Astrocyte of the cerebellum (primary cell): ENCODE results near the gene FPGS.
"Not testable (repeated sequence)": the region's sequence is repeated elsewhere in the genome, so short reads cannot be mapped to it uniquely, and the experiment has no call there.

ENCODE experiments used
- DNase-seq: peaks from one replicate; pipeline ENCODE4 v3.0.0-alpha.2; 2011; ENCODE audit warnings: low read depth
- H3K4me3 ChIP-seq: 2 replicates; pipeline ENCODE4 v1.5.1; 2011; ENCODE audit warnings: mild to moderate bottlenecking, low read depth, low read length, moderate library complexity
- in situ Hi-C: cut with HindIII; loops from 2 replicates; pipeline ENCODE4 v1.10.0; 2017; ENCODE audit warnings: low sequenced_read_pairs
- TF ChIP-seq, protein P1 (sequence below): IDR thresholded peaks from 2 replicates; pipeline ENCODE4 v1.5.1; 2012; ENCODE audit warnings: low read length, low read depth, moderate library complexity, mild to moderate bottlenecking; ENCODE audit errors: missing control alignments

The FPGS gene

DNA sequence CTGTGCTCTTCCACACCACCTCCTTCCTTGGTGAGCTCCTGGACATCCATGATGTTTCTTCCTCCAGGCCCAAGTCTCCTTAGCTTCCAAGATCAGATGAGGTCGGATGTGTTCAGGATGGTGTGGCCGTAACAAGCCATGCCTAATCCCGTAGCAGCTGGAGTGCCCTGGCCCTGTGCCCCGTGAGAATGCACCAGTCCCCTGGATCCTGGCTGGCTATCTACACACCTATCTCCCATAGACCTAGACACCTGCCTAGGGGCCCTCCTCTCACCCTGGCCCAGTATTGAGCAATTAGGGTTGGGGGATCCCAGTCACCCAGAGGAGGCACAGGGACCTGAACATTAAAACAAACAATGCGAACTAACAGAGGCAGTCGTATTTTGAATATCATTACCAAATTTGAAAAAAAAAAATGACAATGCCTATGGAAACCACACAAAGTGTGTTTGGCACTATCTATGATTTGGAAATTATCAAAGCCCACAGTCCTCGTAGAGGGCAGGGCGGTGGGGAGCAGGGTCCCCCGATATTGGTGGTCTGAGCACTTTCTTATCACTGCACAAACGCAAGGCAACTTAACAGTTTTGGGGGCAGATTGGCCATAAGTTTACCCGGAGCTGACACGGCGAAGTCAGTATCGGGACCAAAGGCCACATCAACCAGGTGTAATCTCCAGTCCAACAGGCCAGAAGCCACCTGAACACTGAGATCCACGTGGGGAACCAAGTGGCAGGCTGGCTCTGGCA is 38.6 kb downstream of the FPGS start:
- in situ Hi-C loops = no loop called here
- H3K4me3 ChIP-seq = no peak overlapping the region
- no peak for DNase-seq
- TF ChIP-seq, protein P1, sequence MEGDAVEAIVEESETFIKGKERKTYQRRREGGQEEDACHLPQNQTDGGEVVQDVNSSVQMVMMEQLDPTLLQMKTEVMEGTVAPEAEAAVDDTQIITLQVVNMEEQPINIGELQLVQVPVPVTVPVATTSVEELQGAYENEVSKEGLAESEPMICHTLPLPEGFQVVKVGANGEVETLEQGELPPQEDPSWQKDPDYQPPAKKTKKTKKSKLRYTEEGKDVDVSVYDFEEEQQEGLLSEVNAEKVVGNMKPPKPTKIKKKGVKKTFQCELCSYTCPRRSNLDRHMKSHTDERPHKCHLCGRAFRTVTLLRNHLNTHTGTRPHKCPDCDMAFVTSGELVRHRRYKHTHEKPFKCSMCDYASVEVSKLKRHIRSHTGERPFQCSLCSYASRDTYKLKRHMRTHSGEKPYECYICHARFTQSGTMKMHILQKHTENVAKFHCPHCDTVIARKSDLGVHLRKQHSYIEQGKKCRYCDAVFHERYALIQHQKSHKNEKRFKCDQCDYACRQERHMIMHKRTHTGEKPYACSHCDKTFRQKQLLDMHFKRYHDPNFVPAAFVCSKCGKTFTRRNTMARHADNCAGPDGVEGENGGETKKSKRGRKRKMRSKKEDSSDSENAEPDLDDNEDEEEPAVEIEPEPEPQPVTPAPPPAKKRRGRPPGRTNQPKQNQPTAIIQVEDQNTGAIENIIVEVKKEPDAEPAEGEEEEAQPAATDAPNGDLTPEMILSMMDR = no peak

DNA sequence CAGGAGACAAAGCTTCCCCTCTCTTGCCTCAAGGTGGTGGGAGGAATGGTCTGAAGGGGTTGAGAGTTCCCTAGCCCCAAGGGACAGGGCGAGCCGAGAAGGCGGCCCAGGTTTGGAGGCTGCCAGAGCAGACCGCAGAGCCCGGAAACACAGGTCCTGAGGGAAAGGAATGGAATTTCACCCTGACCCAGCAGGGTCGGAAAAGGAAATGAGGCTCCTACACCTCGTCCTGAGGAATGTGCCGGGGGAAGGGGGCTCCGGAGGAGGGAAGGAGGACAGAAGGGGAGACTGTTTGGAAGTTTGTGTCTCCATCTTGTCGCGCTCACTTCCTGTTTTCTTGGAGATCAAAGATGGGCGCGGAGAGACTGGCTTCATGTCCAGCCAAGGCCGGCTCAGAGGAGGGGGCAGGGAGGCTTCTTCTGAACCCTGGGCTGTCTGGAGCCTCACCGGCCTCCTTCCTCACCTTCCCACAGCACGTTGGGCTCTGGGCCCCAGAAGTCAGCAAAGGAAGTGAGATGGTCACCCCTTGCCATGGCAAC is 42.2 kb downstream of the FPGS start:
- TF ChIP-seq, protein P1 = no peak
- in situ Hi-C loops = no loop called here
- DNase-seq = no peak
- no peak overlapping the region for H3K4me3 ChIP-seq

DNA sequence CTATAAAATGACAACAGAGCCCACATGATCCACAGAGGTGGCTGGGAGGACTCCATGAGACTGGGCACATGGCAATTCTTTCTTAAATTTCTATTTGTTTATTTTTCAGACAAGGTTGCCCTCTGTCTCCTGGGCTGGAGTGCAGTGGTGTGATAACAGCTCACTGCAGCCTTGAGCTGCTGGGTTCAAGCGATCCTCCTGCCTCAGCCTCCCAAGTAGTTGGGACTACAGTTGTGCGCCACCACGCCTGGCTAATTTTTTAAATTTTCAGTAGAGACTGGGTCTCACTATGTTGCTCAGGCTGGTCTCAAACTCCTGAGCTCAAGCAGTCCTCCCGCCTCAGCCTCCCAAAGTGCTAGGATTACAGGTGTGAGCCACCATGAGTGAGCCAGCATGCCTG is 42.9 kb downstream of the FPGS start:
- H3K4me3 ChIP-seq, DNase-seq, in situ Hi-C loops: not testable (repeated sequence)

DNA sequence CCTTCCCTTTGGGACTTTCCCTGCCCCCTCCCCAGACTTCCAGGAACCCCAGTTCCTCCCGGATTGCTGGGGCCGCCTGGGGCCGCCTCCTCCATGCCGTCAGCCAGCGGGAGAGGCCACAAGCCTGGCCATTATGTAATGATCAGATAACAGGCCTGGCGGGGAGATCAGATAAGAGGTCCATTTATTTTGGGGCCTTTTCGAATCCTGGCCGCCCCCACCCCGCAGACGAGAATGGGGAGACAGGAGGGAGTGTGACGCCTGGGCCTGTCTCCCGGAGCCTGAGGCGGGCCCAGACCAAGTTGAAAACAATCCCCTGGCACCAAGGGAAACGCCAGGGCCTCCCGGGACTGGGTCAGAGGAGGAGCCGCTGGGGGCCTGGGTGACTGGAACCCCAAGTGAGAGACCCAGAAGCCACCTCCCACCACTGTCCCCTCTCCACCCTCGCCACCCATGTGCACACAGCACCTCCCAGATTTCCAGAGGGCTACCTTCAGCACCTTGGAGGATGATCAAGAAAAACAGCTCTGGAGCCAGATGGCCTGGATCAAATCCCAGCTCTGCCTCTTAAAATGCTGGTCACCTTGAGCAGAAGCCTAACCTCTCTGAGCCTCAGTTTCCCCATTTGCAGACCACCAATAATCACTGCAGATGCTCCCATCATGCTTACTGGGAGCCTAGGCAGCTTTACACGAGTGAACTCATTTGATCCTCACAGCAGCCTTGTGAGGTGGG is 43.9 kb downstream of the FPGS start:
- in situ Hi-C loops = no loop called here
- no peak for DNase-seq
- TF ChIP-seq, protein P1 = no peak
- H3K4me3 ChIP-seq = no peak overlapping the region

- TF ChIP-seq, protein P1 = no peak
- in situ Hi-C loops = no loop called here
- no peak overlapping the region for H3K4me3 ChIP-seq
- DNase-seq = no peak
Observed at GRCh38 chr9:127847178-127847510, 44.5 kb downstream of the FPGS start.

GRCh38 chr9:127847833-127848755 is 45.4 kb downstream of the FPGS start:
- in situ Hi-C loops = no loop called here
- TF ChIP-seq, protein P1 = no peak
- no peak for DNase-seq
- no peak overlapping the region for H3K4me3 ChIP-seq
